Subcutaneous adipose tissue (tissue), 4 donors: ENCODE results near the gene DISC1. TPM values are rescaled to one million over a fixed set of nuclear protein-coding genes. Genes with fewer than 3 reads are reported as not detected.

ENCODE experiments used
- total RNA-seq, 4 donors: library from RNA; depleted of rRNA; stranded (reverse); fragments of >200 nt; gene quantifications; one replicate each; pipeline ENCODE4 v1.1.0, GENCODE V29; 2016
- TF ChIP-seq, protein P1 (sequence below): fragments of 450-650 bp; IDR thresholded peaks from one replicate; pipeline ENCODE4 v1.5.1; 2016; ENCODE audit warnings: low read depth, mild to moderate bottlenecking, control low read depth, antibody characterized with exemption, moderate library complexity

The DISC1 gene
- total RNA-seq, 4 donors from 2014 or later = 9.8 to 21.6 (median 19.7) TPM

DNA sequence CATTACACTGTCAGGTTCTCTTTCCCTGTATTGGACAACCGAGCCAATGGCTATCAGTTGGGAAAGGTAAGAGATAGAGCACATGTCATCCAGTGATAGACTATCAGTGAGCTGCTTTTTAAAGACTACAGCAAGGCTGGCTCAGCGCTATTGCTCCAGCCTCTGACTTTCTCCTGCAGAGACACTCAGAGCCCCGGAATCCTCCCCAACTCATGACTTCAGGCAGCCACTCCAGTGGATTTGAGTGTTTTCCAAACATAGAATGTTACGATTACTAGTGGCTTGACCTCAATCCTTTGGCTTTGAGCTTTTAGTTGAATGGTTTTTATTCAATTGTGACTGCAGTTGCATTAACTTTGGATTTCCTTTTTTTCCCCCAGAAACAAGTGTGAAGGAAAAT, 331.9 kb downstream of the DISC1 start:
- TF ChIP-seq, protein P1, sequence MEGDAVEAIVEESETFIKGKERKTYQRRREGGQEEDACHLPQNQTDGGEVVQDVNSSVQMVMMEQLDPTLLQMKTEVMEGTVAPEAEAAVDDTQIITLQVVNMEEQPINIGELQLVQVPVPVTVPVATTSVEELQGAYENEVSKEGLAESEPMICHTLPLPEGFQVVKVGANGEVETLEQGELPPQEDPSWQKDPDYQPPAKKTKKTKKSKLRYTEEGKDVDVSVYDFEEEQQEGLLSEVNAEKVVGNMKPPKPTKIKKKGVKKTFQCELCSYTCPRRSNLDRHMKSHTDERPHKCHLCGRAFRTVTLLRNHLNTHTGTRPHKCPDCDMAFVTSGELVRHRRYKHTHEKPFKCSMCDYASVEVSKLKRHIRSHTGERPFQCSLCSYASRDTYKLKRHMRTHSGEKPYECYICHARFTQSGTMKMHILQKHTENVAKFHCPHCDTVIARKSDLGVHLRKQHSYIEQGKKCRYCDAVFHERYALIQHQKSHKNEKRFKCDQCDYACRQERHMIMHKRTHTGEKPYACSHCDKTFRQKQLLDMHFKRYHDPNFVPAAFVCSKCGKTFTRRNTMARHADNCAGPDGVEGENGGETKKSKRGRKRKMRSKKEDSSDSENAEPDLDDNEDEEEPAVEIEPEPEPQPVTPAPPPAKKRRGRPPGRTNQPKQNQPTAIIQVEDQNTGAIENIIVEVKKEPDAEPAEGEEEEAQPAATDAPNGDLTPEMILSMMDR = no peak

DNA sequence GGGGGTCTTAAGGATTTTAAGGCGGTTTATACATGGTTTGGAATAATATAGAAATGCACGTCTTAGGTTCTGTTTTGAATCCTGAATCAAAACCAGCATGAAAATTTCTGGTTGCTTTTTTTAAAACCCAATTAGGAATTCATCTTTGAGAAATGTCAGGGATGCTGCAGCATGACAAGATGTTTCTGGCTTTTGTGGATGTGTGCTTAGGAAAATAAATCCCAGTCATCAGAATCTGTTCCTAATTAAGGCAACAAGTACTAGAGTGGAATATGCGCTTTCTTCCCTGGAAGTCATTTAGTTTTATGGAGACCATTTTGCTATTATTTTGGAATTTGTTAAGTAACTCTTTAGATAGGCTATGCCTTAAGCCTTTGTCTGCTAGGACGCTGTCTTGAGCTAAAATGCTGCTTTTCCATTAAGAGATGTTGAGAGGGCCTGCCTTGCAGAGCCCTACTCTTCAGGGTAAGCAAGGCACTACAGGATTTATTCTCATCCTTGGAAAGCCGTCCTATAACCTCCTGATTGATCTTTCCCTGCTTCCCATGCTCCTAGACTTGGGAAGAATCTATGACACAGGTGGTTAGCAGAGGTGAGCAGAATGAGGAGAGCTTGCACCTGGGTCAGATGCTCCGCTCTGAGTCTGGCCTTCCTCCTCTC, 332.8 kb downstream of the DISC1 start:
- TF ChIP-seq, protein P1 = no peak

DNA sequence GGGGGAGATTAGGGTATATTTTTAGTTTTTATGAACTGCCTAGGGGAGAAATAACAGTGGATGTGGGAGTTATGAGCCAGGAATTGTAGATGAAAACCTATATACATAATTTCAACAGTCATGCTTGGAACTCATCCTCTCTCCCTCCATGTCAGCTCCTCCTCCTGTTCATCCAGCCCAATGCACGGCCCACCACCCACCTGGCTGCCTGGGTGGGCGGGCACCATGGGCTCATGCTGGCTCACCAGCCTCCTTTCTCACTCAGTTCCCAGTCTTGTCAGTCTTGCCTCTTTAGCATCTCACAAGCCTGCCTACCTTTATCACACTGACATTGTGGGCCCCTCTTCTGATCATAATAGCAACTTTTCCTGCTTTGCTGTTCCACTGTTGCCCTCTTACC, 336.0 kb downstream of the DISC1 start:
- TF ChIP-seq, protein P1 = no peak

DNA sequence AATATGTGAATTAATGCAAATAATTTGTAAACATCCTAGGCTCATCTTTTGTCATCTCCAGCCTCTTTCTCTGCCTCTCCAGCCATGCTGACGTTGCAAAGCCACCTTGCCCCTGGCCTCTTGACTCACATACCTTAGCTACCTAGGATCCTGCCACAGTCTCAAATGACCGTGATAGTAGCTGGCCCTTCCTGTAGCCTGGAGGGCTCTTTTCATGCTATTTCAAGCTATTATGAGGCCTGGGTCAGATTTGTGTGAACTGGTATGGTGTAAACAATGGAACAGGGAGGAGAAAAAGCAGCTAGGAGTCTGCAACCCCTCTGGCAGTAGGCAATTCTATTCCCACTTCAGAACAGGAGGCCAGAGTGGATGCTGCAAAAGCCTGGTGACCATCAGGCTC, 337.7 kb downstream of the DISC1 start:
- TF ChIP-seq, protein P1 = no peak

DNA sequence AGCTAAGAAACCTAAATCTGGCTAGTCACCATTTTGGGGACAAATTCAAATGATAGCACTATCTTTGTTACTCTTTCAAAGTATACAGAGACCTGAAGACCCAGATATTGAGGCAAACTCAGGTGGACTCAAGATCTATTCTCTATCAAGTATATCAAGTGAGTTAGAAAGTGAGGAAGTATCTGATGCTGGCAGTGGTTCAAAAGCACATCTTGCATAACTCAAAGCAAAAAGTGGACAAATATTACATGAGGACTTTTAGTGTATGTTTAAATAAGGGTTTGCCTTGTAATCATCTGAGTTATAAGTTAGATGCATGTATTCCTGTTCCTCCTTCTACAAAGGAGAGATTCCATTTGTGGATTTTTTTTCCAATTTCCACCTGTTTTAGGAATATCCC, 338.4 kb downstream of the DISC1 start:
- TF ChIP-seq, protein P1 = no peak

DNA sequence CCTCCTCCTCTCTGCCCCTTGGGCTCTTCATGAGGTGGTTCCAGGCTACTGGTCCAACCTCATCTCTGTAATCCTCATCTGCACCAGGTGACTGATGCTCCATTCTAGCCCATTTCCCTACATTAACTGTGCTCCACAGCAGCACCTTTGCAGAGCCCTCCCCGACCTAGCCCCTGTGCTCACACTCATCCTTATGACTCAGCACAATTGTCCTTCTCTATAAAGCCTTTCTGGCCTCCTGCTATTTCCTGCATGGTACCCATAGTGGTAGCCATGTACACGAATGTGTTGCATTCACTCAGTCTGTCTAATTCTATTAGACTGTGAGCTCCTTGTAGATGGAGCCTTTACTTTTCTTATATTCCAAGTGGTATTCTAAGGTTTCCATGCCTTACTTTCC, 339.0 kb downstream of the DISC1 start:
- TF ChIP-seq, protein P1 = no peak

DNA sequence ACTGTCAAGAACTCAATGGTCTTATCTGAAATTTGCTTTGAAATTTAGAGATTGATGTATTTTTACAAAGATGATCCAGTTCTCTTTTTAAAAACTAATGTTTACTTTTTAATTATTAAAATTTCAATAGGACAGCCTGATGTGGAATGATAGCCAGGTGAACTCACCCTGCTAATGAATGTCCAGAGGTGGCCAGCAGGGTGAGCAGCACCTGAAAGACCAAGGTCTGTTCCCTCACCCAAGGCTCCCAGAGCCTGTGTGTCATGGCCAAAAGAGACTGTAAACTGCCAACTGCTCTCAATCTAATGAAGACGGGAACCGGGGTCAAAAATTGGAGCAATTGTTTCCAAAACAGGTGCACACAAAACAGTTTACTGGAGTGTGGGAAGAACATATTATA, 340.4 kb downstream of the DISC1 start:
- TF ChIP-seq, protein P1 = no peak
